Activated T-cell treated with anti-CD3 and anti-CD28 coated beads, Interleukin-2, amount 50 U/mL, for 72 hours (primary cell): Measurements from ENCODE around the gene PSAP. TPM values are rescaled to one million over a fixed set of nuclear protein-coding genes. Genes with fewer than 3 reads are reported as not detected.
"Not testable (repeated sequence)": the region's sequence is repeated elsewhere in the genome, so short reads cannot be mapped to it uniquely, and the experiment has no call there.

ENCODE experiments used
- ATAC-seq, 2 donors: fragments of 150-1000 bp; cut with Tn5 transposase; replicated peaks in 1 of 2; 2 replicates each; pipeline ENCODE4 v1.10.0; 2021; ENCODE audit warnings: moderate library complexity in 2 of 2, mild to moderate bottlenecking in 1 of 2
- DNase-seq, 2 donors: peaks; one replicate each; pipeline ENCODE4 v3.0.0; 2021 to 2022; ENCODE audit warnings: mixed read lengths in 1 of 2
- H3K27ac Mint-ChIP-seq: one replicate; pipeline ENCODE4 v1.8.0; 2022; ENCODE audit warnings: mild to moderate bottlenecking, moderate library complexity, mixed read lengths
- H3K27me3 Mint-ChIP-seq: one replicate; pipeline ENCODE4 v1.8.0; 2022; ENCODE audit warnings: low read depth, mixed read lengths
- H3K36me3 Mint-ChIP-seq, 2 donors: one replicate each; pipeline ENCODE4 v1.8.0; 2022; ENCODE audit warnings: mixed read lengths in 2 of 2, mild to moderate bottlenecking in 1 of 2; ENCODE audit not compliant: insufficient read depth in 2 of 2
- H3K4me1 Mint-ChIP-seq: one replicate; pipeline ENCODE4 v1.8.0; 2022; ENCODE audit warnings: low read depth, mixed read lengths
- H3K4me3 Mint-ChIP-seq, 2 donors: one replicate each; pipeline ENCODE4 v1.8.0; 2022; ENCODE audit warnings: mild to moderate bottlenecking in 2 of 2, mixed read lengths in 2 of 2, moderate library complexity in 2 of 2
- H3K9me3 Mint-ChIP-seq, 2 donors: one replicate each; pipeline ENCODE4 v1.8.0; 2022; ENCODE audit warnings: mixed read lengths in 2 of 2
- total RNA-seq, 2 donors: library from RNA; stranded (reverse); gene quantifications; one replicate each; pipeline ENCODE4 v1.2.3, GENCODE V29; 2022

PSAP gene
- total RNA-seq, 2 donors from 2014 or later: 111 to 139 TPM

DNA sequence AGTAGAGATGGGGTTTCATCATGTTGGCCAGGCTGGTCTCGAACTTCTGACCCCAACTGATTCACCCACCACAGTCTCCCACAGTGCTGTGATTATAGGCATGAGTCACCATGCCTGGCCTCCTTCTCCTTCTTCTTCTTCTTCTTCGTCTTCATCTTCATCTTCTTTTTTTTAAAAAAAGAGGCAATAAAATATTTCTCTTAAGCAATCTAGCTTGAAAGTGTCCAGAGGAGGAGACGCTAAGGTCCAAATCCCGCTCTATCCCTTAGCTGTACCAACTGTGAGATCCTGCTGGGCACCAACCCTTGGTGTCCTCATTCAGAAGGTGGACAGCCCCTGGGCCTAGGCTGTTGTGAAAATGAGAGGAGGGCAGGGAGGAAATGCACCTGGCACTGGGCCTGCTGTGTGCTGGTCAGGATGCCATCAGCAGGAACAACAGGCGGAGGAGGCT, 13.9 kb upstream of the PSAP start:
- Mint-ChIP-seq H3K27ac (no peak overlapping the region), H3K36me3 (no peaks in the 10 kb centered on the region), H3K4me3 (no peak overlapping the region), H3K4me1 (peaks cover 19% of the 10 kb centered on the region), H3K27me3 (no peaks in the 10 kb centered on the region), H3K9me3 (no peaks in the 10 kb centered on the region)
- no peak for DNase-seq
- no peak for ATAC-seq

DNA sequence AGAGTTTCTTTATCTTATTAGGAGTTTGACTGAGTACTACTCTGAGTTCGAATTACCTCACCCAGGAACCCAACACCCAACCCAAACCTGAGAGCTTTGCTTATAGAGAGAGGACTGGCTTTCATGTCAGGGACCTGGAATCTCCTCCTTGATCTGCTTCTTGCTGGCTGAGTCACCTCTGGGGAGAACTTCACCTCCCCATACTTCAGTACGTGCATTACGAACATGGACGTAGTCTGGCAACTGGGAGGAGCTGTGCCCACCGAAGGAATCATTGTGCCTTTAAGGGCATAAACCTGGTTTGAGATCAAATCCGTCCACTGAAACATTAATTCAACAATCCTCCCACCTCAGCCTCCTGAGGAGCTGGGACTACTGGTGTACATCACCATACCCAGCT, 12.2 kb upstream of the PSAP start:
- Mint-ChIP-seq H3K36me3 (no peaks in the 10 kb centered on the region), H3K27ac (no peak overlapping the region), H3K4me3 (no peak overlapping the region), H3K9me3 (no peaks in the 10 kb centered on the region), H3K27me3 (no peaks in the 10 kb centered on the region), H3K4me1 (peaks cover 15% of the 10 kb centered on the region)
- DNase-seq (no peak), ATAC-seq (no peak)

DNA sequence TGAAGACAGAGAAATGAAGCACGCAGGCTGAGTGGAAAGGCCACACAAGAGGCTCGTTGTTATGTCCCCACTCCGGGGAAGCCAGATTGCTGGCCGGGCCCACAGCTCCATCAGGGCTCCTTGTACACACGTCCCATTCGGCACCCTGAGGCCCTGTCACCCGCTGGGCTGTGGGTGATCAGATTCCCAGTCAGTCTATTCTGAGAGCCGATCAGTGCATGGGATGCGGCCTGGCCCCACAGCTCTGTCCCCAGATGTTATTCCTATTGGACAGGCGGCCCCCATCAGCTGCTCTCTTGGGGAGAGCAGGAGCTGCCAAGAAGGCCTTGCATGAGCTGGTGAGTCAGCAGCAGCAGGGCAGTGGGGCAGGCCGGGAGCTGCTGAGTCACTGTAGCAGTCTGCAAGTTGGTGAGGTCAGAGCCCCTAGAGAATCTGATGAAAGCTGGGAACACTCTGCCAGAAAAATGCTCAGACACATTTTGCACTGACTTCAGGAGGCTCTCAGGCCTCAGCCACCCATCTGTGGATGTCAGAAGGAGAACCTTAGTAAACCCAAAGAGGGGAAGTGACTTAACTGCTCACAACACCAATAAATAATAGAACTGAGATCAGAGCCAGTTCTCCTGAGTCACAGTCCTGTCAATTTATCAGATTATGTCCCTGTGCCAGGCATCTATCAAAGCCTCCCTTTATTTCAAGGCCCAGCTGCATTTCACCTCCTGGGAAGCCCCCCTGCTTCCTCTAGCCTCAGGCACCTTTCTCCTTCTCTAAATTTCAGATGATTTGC, 9.4 kb upstream of the PSAP start:
- H3K36me3 Mint-ChIP-seq: no peaks in the 10 kb centered on the region
- H3K4me1 Mint-ChIP-seq: peaks cover 13% of the 10 kb centered on the region
- no peak overlapping the region for H3K4me3 Mint-ChIP-seq
- ATAC-seq (peak; percentile 90 to 96), DNase-seq (peak; percentile 58 to 62)
- peak overlapping the region; percentile 58 for H3K27ac Mint-ChIP-seq
- no peaks in the 10 kb centered on the region for H3K27me3 Mint-ChIP-seq
- H3K9me3 Mint-ChIP-seq: no peaks in the 10 kb centered on the region

DNA sequence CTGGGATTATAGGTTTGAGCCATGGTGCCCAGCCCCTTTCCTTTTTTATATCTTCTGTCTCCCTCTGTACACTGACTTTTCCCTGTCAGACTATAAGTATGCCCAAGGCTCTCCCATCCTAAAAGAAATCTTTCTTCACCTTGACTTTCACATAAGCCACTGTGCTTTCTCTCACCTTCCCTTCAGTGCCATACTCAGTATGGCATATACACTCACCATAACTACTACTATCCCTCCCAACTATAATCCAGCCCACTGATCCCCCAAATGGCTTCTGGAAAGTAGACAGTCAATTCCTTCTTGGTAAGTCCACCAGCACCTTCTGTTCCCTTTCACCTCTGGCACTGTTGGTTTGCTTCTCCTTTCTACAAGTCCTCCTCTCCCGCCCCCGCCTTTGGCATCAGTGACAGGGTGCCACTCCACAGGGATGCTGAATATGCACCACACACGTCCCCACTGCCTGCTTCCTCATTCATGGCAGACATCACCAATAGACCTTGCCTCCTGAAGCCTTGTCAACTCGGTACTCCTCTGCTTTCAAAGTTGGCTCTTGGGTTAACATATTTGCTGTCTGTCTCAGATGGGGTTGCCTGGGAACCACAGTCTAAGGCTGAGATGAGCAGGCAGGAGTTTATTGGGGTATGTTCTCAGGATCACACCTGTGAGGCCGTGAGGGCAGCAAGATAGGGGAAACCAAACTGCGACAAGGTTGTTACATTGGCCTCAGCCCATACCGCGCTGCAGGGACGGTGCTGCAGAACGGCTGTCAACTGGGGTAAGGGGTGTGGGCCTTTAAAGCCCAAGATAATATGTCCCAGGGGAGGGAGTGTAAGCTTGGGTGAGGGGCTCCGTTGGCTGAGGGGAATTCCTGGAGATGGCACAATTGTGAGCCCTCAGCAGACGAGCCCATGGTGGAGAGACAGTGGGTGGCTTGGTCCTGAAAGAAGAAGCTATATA, 7.2 kb upstream of the PSAP start:
- Mint-ChIP-seq H3K27ac (no peak overlapping the region), H3K36me3 (no peaks in the 10 kb centered on the region), H3K4me1 (peaks cover 8% of the 10 kb centered on the region)

DNA sequence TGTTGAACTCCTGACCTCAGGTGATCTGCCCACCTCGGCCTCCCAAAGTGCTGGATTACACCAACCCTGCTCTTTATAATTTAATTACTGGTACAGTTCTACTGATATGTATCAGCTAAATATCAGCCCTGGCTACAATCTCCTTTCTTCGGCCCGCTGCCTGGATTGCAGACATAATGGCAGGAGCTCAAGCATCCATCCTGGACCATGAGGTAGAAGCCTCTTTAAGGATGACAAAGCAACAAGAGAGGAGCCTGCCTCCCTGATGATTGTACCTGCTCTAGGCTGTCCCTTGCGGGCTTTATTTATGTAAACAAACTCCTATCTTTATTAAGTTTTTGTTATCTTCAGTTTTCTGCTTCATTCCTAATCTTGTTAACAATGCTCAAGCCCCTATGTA, 5.6 kb upstream of the PSAP start:
- Mint-ChIP-seq H3K4me3 (no peak overlapping the region), H3K36me3 (no peaks in the 10 kb centered on the region), H3K4me1 (peaks cover 8% of the 10 kb centered on the region), H3K27ac (no peak overlapping the region), H3K27me3 (no peaks in the 10 kb centered on the region), H3K9me3 (no peaks in the 10 kb centered on the region)
- ATAC-seq (no peak), DNase-seq (no peak)

More for the DNA sequence above, 7.2 kb upstream of the PSAP start:
- Mint-ChIP-seq H3K27me3 (no peaks in the 10 kb centered on the region), H3K9me3 (no peaks in the 10 kb centered on the region), H3K4me3 (no peak overlapping the region)
- DNase-seq: no peak
- ATAC-seq: no peak

DNA sequence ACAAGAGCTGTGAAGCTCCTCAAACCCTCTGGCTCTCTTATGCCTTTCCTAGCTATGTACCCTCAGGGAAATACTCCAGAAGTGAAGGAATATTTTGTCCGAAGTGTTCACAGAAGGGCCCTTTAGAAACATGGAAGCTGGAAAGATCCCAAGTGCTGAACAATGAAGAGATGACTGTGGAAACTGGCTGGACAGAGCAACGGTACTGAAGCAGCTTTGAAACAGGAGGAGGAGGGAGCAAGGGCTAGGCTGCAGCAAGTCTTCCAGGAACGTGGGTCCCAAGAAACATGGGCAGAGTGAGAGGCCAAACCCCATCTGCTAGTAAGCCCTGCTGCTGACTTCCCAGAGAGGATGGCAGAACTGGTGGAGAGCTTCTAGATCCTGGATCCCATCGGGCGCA, 3.0 kb upstream of the PSAP start:
- Mint-ChIP-seq H3K36me3 (peaks cover 0 to 2% of the 10 kb centered on the region in 2 donors), H3K4me3 (no peak overlapping the region), H3K27me3 (no peaks in the 10 kb centered on the region), H3K9me3 (no peaks in the 10 kb centered on the region), H3K4me1 (peaks cover 22% of the 10 kb centered on the region), H3K27ac (no peak overlapping the region)
- DNase-seq (no peak), ATAC-seq (no peak)

DNA sequence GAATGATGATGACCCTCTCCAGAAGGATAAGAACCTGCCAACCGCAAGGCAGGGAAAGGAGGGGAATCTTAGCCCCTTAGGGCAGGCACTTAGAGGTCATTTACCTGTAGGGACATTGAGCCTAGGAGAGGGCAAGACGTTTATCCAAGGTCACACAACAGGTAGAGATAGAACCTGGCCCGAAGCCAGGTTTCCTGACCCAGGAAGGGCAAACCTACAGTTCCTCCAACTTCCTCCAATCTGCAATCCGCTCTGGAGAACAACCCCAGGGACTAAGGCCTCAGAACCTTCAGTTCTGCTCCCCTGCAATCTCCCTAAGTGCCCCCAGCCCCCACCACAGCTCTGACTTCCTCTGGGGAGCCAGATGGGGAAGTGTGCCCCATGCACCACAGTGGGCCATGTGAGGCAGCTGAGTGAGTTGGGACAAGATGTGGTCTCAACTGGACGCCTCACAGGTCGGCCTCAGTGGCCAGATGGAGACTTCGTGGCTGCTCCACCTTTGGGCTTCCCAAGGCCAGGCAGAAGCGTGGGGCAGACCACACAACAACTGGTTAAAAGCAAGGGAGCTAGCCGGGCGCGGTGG, 1.4 kb upstream of the PSAP start:
- Mint-ChIP-seq H3K27me3 (no peaks in the 10 kb centered on the region), H3K4me1 (peaks cover 38% of the 10 kb centered on the region), H3K27ac (no peak overlapping the region), H3K9me3 (no peaks in the 10 kb centered on the region), H3K4me3 (no peak overlapping the region), H3K36me3 (peaks cover 0 to 2% of the 10 kb centered on the region in 2 donors)
- no peak for ATAC-seq
- DNase-seq: no peak

DNA sequence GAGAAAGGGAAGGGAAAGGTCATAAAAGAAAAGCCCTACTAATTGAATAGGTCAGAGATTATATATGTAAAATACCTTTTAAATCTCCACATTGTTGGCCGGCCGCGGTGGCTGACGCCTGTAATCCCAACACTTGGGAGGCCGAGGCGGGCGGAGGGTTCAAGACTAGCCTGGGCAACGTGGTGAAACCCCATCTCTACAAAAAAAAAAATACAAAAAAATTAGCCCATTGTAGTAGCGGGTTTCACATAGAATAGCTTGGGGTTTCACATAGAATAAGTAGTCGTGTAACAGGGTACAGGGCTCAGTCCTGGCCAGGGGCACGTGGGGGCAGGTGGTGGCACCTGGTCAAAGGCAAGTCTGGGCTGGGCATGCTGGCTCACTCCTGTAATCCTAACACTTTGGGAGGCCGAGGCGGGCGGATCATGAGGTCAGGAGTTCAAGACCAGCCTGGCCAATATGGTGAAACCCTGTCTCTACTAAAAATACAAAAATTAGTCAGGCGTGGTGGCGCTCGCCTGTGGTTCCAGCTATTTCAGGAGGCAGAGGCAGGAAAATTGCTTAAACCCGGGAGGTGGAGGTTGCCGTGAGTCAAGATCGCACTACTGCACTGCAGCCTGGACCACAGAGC, 529 bp upstream of the PSAP start:
- DNase-seq, H3K27me3 Mint-ChIP-seq, H3K9me3 Mint-ChIP-seq, ATAC-seq, H3K36me3 Mint-ChIP-seq: not testable (repeated sequence)
- Mint-ChIP-seq H3K4me3 (peak overlapping the region; percentile 95 to 100), H3K27ac (peak overlapping the region; percentile 64), H3K4me1 (peaks cover 44% of the 10 kb centered on the region)

DNA sequence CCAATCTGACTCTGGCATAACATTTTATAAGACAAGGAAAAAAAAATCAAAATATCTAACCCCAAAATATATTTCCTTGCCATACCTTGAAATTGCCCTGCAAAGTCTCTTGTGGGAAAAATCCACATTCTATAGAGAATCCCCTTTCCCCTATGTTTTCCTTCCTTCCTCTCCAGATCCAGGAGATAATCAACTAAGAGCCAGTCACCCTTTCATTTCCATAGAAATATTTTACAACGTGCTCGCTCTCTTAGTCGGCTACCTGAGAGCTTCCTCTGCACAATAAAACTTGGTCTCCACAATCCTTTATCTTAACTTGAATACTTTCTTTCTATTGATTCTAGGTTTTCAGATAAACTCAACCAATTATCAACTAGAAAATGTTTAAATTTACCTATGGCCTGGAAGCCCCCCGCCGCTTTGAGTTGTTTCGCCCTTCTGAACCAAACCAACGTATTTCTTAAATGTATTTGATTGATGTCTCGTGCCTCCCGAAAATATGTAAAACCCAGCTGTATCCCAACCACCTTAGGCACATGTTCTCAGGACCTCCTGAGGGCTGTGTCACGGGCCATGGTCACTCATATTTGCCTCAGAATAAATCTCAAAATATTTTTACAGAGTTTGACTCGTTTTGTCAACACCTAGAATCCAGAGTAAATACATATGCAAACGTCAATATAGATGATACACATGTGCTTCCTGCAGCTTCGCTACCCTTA, 869 bp downstream of the PSAP start:
- Mint-ChIP-seq H3K9me3 (no peaks in the 10 kb centered on the region), H3K27ac (peak overlapping the region; percentile 92), H3K4me1 (peaks cover 53% of the 10 kb centered on the region), H3K36me3 (peaks cover 0 to 2% of the 10 kb centered on the region in 2 donors), H3K4me3 (peak overlapping the region; percentile 95 to 100), H3K27me3 (no peaks in the 10 kb centered on the region)
- no peak for ATAC-seq
- no peak for DNase-seq

DNA sequence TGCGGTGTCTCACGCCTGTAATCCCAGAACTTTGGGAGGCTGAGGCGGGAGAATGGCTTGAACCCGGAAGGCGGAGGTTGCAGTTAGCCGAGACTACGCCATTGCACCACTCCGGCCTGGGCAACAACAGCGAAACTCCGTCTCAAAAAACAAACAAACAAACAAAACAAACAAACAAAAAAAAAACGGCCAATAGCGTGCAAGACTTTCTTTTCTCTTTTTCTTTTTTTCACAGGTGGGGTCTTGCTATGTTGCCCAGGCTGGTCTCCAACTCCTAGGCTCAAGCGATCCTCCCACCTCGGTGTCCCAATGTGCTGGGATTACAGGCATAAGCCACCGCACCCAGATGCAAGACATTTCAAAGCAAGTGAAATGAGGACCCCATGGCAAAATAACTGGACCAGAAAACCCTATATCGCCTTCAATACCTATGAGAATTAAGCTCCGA, 1.6 kb downstream of the PSAP start:
- Mint-ChIP-seq H3K9me3 (no peaks in the 10 kb centered on the region), H3K4me1 (peaks cover 58% of the 10 kb centered on the region), H3K4me3 (peak overlapping the region; percentile 95 to 100), H3K27ac (no peak overlapping the region), H3K27me3 (no peaks in the 10 kb centered on the region), H3K36me3 (peaks cover 0 to 2% of the 10 kb centered on the region in 2 donors)
- ATAC-seq (no peak), DNase-seq (no peak)

DNA sequence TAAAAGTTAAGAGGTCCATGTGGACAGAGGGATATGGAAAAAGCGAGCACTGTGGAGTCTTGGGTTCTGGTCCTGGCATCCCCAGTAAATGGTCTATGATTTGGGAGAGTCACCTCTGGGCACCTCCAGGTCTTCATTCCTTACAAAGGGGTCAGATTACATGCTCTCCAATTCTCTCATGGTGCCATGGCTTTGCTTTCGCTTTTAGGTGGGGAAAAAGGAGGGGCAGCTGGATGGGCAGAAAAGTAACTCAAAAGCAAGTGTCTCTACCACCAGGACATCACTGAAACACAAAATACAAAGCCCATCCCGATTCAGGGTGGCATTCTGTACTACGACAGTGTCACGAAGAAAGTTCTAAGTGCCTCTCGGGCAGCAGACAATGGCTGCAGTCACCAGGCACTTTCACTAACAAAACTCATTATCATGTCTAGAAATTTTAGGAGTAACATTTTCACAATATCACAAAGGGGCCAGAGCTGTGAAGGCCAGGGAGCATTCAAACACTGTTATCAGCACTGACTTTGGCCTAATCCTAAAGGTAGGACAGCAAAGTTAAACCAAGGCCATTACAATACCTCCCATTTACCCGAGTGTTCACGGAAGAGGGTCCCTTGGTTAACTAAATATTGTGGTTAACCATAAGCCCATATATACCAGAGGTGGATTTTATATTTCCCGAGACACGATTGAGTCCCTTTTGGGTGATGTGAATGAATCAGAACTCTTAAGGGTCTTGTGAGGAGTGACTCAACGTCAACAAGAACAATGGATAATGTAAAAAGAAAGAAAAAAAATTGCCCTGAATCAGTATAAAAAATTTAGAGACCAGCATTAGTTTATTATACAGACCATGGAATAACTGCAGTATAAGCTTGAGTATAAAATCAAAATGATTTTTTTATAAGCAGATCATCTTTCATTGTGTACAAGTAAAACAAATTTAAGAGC, 2.5 kb downstream of the PSAP start:
- no peaks in the 10 kb centered on the region for H3K9me3 Mint-ChIP-seq
- peaks cover 0 to 2% of the 10 kb centered on the region in 2 donors for H3K36me3 Mint-ChIP-seq
- H3K4me3 Mint-ChIP-seq: peak overlapping the region; percentile 25 to 100
- no peaks in the 10 kb centered on the region for H3K27me3 Mint-ChIP-seq
- peak overlapping the region; percentile 54 for H3K27ac Mint-ChIP-seq
- ATAC-seq (no peak), DNase-seq (no peak)
- H3K4me1 Mint-ChIP-seq: peaks cover 65% of the 10 kb centered on the region
